Hepatocyte (in vitro differentiated cells): ENCODE measurements around the gene PPFIA2.
A peak's percentile ranks its signal among the peaks of the same experiment; 100 is the strongest.

Source experiments
- CTCF ChIP-seq: fragments of 200-600 bp; sonication (generic); IDR thresholded peaks from 2 replicates; pipeline ENCODE4 v1.5.1; 2016; ENCODE audit warnings: antibody characterized with exemption, mild to moderate bottlenecking; ENCODE audit not compliant: poor library complexity
- EZH2 ChIP-seq: fragments of 200-600 bp; sonication (generic); IDR thresholded peaks from 2 replicates; pipeline ENCODE4 v1.6.1; 2016; ENCODE audit warnings: antibody characterized with exemption, mild to moderate bottlenecking, borderline replicate concordance
- EZH2phosphoT487 ChIP-seq: fragments of 200-600 bp; sonication (generic); IDR thresholded peaks from one replicate; pipeline ENCODE4 v1.6.1; 2018; ENCODE audit warnings: antibody characterized with exemption, mild to moderate bottlenecking, low read depth, moderate library complexity; ENCODE audit not compliant: unreplicated experiment, severe bottlenecking

GRCh38 chr12:81450920-81451739 is 308.0 kb downstream of the PPFIA2 start:
- TF ChIP-seq CTCF (peak; percentile 76), EZH2 (no peak), EZH2phosphoT487 (no peak)
